ENCODE measurements around the gene CAMK2B.

DNA sequence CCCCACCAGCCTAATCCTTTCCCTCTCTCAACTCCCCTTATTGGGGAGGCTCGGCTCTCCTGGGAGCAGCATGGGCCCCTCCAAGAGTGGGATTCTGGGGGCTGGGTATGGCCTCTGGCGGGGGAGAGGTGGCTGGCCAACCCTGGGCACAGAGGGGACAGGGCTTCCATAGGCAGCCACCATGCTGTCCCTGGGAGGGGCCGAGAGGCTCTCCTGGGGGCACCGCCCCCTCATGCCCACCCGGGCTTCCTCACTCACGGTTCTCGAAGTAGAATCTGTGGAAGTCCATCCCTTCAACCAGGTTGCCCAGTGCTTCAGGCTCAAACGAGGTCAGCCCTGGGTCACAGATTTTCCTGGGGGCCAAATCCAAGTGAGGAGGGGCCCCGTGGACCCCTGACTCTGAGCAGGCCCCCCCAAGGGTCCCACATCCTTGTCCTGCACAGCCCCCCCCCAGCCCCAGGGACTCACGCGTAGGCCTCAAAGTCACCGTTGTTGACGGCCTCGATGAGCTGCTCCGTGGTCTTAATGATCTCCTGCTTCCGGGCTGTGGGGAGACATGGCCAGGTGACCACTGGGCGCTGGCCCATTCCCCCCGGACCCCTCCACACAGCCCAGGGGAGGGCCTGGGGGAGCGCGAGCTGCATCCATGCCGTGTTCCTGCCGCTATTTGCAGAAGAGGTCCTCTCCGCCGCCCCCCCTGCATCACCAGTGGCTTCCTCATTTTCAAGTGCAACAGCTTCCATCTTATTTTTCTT is 104.9 kb downstream of the CAMK2B start:
- no peak for TF ChIP-seq EZH2phosphoT487 (IDR thresholded peaks at IDR 0.05; ENCODE audit: borderline replicate concordance)
- TF ChIP-seq, protein P1, sequence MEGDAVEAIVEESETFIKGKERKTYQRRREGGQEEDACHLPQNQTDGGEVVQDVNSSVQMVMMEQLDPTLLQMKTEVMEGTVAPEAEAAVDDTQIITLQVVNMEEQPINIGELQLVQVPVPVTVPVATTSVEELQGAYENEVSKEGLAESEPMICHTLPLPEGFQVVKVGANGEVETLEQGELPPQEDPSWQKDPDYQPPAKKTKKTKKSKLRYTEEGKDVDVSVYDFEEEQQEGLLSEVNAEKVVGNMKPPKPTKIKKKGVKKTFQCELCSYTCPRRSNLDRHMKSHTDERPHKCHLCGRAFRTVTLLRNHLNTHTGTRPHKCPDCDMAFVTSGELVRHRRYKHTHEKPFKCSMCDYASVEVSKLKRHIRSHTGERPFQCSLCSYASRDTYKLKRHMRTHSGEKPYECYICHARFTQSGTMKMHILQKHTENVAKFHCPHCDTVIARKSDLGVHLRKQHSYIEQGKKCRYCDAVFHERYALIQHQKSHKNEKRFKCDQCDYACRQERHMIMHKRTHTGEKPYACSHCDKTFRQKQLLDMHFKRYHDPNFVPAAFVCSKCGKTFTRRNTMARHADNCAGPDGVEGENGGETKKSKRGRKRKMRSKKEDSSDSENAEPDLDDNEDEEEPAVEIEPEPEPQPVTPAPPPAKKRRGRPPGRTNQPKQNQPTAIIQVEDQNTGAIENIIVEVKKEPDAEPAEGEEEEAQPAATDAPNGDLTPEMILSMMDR (conservative IDR thresholded peaks at IDR 0.05; ENCODE audit: low read length): no peak

Measured in Loucy (cell line).